ENCODE results near the gene SYMPK.

Gene SYMPK

GRCh38 chr19:45824531-45825262 lies 38.2 kb downstream of the SYMPK start:
- DNase-seq: no peak

- no peak for DNase-seq
Measured at GRCh38 chr19:45824041-45824471, 38.9 kb downstream of the SYMPK start.

GRCh38 chr19:45823182-45823581 lies 39.8 kb downstream of the SYMPK start:
- DNase-seq: no peak

GRCh38 chr19:45822716-45823115 lies 40.2 kb downstream of the SYMPK start:
- DNase-seq: no peak

- no peak for DNase-seq
Measured at GRCh38 chr19:45821570-45821969, 41.4 kb downstream of the SYMPK start.

- no peak for DNase-seq
Measured at GRCh38 chr19:45821103-45821521, 41.8 kb downstream of the SYMPK start.

GRCh38 chr19:45820413-45821102 lies 42.4 kb downstream of the SYMPK start:
- no peak for DNase-seq

- DNase-seq: no peak
Measured at GRCh38 chr19:45819769-45820168, 43.2 kb downstream of the SYMPK start.

GRCh38 chr19:45817725-45818301 lies 45.1 kb downstream of the SYMPK start:
- DNase-seq: no peak

GRCh38 chr19:45817010-45817724 lies 45.8 kb downstream of the SYMPK start:
- DNase-seq: peak; percentile 68

GRCh38 chr19:45816236-45817009 lies 46.5 kb downstream of the SYMPK start:
- no peak for DNase-seq

GRCh38 chr19:45815481-45816216 lies 47.3 kb downstream of the SYMPK start:
- DNase-seq: no peak

GRCh38 chr19:45814851-45815480 lies 48.0 kb downstream of the SYMPK start, which contains the start of gene RSPH6A:
Gene RSPH6A, minus strand, starts transcription at chr19:45815308. Its CDS starts 132 bp downstream, at chr19:45815176.
- no peak for DNase-seq

GRCh38 chr19:45814166-45814780 lies 48.7 kb downstream of the SYMPK start:
- no peak for DNase-seq

- no peak for DNase-seq
Measured at GRCh38 chr19:45812297-45812696, 50.6 kb downstream of the SYMPK start.

- no peak for DNase-seq
Measured at GRCh38 chr19:45809643-45810159, 53.2 kb downstream of the SYMPK start.

GRCh38 chr19:45805719-45806118 lies 57.2 kb downstream of the SYMPK start:
- DNase-seq: no peak

- no peak for DNase-seq
Measured at GRCh38 chr19:45804959-45805230, 58.1 kb downstream of the SYMPK start.

GRCh38 chr19:45804140-45804958 lies 58.6 kb downstream of the SYMPK start:
- DNase-seq: no peak

Data from NCI-H526 treated with DMSO at 0.1 percent for 48 hours (cell line).